HS-5 (cell line): Measurements from ENCODE around the gene AFDN.

Source experiments
- DNase-seq: peaks from one replicate; pipeline ENCODE4 v3.0.0-alpha.2; 2012; ENCODE audit warnings: low read depth

The AFDN gene

DNA sequence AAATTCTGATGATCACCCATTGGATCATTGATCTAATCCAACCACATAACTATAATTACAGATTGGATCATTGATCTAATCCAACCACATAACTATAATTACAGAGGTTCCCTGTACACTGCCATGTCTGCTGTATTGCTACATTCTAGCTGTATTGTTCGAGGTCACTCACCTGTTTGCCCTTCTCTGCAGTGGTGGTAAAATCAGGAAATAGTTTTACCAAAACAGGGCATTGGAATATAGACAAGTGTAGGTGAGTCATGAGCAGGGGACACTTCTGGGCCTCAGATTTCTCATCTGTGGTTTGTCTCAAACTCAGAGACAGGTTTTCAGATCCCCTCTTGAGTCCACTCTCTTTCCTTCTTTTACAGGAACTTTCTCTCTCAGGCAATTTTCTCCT is 9.0 kb upstream of the AFDN start:
- no peak for DNase-seq

DNA sequence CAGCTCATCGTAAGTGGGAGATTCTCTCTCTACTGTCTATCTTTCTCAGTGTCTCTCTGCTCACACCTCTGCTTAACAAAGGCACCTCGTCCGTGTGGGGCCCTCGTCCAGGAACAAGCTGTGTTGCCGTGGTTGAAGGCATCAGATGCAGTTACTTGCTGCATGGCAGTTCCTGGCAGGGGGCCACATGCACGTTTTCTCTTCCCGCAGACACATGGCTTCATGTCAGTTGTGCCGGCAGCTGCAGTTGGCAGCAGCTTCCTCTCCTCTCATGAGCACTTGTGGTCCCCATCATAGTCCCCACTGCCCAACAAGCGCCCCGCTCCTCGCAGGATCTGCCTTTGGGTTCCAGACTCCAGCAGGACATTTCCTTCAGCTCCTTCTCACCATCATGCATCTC is 7.1 kb upstream of the AFDN start:
- DNase-seq = no peak

DNA sequence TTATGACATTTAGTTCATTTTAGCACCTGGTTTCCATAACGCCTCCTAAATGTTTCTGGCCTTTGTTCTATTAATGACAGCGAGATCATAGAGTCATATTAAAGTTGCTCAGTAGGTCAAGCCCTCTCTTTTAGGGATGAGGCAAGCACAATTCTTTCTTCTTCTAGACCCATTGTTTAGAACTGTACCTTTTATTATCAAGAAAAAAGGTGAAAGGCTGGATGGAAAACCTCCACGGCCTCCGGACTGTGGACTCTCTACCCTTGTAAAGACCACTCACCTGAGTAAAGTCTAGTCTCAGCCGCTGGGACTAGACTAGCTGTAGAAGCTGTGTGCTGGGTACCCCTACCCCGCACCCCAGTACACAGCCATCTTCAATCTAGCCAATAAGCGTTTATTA is 6.0 kb upstream of the AFDN start:
- no peak for DNase-seq

DNA sequence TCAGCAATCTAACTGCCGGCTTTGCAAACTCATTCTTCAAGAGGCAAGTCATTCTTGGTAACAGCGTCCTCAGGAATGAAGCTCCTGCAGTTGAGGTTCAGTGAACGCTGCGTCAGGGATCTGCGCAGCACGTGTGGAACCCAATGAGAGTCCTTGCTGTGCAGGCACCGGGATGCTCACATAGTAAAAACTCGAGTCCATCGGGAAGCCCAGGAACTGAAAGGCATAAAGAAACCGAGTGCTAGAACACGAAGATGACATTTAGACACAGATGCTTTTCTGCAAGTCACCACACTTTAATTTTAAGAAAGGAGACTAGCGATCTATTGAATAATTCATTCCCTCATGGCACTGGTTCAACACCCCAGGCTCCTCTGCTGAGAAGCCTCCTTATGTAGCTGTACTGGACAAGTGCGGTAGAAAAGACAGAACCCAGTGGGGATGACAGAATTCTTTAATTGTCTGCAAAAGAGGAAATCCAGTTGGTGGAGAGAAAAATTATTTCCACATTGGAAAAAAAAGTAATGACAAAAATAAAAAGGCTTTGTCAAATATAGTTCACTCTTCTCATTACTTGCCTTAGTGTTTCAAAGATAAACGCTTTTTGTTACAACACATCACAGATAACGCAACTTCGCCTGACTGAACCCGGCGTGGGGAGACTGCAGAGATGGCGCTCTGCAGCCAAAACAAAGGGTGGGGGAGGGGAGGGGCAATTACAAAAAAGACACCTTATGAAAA is 1.9 kb upstream of the AFDN start:
- no peak for DNase-seq

DNA sequence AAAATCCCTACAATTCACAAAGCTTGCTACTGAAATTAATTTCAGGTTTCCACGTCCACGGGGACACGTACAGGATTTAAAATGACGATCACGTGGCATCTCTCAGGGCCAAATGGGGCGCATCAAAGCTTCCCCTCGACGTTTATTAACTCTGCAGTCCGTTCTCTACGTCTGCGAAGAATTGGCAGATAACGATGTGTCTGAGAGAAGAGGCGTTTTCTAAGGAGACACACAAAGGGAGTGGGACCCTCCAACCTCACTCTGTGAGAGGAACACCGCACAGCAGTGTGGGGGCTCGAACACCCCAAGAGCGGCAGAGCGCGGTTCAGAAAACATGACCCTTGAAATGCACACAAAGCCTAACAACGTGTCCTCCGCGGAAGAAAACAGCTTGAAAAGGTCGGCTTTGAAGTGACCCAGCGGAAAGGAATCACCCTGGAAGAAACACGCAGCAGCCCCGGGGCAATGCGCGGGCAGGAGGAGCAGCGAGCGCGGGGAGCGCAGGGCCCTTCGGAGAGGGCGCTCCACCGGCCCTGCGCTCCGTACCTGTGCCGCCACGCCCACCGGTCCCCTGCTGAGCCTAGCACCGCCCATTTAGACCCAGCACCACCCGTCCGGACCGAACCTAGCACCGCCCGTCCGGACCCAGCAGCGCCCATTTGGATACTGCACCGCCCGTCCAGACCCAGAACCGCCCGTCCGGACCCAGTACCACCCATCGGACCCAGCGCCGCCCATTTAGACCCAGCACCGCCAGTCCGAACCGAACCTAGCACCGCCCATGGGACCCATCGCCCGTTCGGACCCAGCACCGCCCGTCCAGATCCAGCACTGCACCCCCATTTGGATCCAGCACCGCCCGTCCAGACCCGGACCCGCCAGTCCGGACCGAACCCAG is 1.1 kb upstream of the AFDN start:
- no peak for DNase-seq

DNA sequence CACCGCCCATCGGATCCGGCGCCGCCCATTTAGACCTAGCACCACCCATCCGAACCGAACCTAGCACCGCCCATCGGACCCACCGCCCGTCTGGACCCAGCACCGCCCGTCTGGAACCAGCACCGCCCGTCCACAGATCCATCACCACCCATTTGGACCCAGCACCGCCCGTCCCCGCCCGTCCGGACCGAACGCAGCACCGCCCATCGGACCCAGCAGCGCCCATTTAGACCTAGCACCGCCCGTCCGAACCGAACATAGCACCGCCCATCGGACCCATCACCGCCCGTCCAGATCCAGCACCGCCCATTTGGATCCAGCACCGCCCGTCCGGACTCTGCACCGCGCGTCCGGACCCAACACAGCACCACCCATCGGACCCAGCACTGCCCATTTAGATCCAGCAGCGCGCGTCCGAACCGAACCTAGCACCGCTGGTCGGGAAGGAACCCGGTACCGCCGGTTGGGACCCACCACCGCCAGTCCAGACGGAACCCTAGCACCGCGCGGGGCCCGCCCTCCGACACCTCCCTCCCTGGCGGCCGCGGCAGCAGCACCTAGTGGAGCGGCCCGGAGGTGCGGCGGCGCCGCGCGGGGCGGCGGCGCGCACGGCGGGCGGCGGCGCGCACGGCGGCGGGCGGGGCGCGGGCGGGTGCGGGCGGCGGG is 348 bp upstream of the AFDN start:
- DNase-seq = no peak

DNA sequence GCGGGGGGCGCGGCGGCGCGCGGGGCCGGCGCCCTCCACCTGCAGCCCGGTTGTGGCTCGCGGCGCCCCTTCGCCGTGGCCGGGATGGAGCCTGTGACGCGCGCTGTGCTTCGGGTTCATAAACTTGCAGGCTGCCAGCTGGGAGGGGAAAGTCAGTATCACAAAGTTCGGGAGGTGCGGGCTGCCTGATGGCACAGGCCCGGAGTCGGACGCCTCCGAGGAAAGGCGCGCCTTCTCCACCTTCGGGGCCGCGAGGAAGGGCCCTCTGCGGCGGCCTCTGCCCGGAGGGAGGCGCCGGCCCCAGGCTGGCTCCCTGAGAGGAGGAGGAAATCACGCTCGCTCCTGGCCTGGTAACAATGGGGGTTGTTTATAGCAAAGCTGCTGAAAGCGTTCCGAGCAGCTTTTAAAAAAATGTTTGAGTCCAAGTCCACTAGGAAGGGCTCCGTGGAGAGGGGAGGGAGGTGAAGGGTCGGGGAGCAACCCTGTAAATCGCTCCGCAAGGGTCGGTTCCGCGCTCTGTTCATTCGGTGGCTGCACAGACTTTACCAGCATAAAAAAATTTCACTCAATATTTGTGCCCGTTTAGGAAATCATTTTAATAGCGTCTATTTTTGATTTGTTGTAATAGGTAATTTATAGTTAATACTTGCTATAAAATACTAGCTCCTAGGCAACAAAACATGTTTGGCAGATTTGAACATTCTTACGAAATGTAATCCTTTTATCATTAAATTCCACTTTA is 1.0 kb downstream of the AFDN start:
- DNase-seq = no peak

DNA sequence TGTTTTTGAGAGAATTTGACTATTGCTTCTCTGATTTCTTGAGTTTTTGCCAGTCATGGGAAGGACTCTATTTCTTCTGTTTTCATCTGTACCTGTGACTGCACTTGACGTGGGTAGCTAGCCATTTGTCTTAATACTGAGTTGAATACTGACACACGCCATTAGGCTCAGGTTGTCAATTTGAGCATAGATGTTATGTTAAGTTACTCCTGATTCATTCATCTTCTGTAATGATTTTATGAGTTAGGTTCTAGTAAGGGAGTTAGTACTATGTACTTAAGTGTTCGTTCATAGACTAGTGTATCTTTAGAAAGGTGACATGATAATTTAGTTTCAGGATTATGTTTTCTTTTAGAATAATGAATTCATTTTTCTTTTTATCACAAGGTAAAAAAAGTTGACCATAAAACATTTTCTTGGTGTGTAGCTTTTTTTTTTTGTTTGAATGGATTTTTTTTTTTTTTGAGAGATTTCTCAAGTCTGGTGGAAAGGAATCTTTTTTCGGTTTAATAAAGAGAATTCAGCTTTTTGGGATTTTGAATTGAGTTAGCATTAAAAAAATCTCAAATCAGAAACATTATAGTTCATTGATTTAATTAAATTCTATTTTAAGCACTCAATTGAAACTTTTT is 1.7 kb downstream of the AFDN start:
- DNase-seq = no peak

DNA sequence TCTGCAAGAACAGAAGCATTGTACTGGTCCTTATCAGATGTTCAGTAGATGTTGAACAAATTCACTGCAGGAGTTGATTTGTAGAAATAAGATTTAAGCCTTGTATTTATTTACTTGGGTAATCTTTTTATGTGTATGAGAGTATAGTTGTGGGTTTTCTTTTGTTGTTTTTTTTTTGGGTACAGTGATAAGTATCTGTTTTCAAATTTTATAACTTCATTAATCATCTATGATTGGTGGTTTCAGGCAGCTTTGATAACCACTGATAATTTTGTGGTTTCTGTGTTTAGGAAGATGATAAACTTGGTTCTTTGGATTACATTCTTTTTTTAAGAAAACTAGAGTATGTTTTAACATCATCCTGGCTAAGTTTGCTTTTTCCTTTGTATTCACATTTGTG is 2.8 kb downstream of the AFDN start:
- no peak for DNase-seq

DNA sequence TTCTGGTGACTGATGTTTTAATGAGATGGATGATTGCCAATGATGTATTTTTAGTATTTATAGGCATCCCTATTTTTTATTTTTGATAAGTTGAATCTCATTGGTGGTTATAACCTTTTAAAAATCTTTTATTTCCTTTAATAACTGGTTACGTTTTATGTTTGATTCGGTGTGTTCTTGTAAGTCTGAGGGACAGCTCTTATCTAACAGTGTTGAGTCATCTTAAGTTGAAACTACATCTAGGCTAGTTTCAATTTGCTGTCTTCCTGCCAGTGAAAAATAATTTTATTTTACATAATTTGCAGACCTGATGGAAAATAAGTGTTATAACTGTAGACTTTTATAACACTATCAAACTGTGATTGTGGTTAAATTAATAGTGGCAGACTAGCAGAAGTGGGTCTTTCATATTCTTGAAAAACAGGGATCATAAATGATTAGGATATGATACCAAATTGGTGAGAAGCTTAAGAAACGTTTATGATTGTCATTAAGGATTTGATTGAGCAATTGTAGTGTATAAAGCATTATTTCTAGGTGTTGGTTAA is 4.6 kb downstream of the AFDN start:
- DNase-seq = no peak

DNA sequence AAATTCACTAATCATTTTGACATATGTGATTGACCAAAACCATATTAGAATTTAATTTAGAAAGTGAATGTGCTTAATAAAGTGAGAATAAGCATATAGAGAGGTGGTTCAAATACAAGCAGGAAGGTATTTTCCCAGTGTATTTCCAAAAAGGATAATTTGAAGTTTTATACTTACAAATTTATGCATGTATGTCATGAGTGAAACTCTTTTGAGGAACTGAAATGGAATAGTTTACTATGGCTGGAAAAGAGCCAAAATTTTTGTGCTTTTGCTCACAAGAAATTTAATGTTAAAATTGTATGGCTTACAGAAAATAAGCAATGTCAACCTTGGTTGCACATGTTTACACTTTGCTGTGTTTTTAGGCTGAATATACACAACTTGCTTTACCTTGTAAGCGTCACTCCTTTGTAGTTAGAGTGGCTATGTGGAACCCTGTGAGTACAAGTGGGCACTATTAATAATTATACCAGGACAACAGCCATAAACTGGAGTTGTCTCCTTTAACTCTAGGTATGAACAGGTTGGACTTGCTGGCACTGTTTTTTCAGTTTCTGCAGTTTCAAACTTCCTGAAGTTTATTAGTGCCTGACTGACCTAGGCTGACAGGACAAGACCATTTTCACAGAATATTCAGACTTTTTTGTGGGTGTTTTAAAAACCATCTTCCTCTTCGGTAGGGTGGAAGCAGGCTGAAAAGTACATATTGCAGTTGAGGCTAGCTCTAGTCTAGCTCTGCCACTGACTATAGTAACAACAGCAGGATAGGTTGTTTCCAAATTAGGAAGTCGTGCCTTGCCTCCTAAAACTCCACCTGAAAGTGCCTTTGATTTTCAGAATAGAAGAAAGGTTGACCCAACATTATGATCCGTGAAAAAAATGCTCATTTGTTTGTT is 6.0 kb downstream of the AFDN start:
- DNase-seq = no peak

DNA sequence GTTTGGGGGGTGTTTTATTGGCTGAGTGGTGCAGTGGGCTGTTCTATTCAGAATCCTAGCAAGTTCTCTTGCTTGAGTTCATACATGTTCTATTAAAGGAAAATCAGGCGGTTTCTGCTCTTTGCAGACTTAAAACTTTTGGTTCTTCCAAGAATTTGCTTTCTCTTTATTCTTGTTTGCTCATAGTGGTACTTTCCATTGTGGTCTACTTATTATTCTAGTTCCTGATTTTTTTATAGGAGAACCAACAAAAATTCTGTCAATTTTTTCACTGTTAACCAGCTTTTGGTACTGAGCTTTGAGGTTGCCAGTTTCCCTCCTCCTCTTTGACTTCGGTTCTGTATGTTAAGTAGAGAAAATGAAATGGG is 6.7 kb downstream of the AFDN start:
- DNase-seq = no peak

DNA sequence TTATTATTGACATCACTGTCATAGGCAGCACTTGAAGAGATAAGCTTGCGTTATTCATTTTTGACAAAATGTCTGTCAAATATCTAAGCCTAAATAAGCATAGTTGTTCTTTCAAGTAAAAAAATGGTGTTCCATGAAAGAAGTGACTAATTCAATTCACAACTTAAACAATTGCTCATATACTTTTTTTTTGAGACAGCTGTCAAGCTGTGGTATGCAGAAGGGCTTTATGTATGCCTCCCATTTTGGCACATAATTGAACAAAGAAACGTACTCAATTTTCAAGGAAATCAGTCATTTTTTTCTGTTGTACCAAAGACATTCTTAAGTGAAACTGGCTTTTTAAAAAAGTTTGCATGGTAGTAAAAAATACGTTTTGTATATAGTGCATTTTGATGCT is 8.5 kb downstream of the AFDN start:
- DNase-seq = no peak

DNA sequence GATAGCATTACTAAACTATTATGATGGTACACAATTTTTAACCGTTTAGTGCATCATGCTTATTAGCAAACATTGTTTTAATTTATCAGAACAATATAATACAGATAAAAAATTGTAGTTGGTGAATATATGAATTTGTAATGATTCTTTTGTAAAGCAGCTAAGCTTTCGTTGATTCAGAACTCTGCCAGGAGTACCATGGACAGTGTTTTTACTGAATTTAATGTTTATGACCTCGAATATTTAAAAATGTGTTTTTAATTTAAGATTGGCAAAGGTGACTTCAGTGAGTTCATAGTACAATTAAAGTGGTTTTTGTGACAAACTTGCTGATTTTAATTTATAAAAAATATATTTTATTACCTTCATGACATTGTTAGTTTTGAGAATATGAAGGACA is 10.0 kb downstream of the AFDN start:
- DNase-seq = no peak

DNA sequence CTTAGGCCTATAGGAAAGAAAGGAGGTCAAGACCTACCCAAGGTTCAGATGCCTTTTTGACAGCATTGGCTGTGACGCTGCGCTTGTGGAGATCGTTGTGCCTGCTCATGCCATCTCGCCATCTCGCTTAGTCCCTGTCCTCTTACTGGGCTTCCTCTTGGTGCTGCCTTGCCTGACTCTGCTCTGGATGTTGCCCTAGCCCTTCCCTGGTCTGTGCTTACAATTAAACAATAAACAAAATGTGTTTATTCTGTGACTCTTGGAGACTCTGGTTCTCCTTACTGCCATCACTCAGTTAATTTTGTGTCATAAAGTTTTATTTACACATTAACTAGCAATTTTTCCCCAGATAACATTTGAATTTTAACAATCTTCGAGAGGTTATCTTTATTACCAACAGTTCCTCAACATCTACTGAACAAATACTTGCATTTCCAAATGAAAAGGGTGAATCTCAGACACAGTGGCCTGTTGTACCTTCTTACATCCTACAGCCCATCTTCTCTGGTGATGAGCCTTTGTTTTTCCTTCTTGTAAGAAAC is 11.6 kb downstream of the AFDN start:
- DNase-seq = no peak

DNA sequence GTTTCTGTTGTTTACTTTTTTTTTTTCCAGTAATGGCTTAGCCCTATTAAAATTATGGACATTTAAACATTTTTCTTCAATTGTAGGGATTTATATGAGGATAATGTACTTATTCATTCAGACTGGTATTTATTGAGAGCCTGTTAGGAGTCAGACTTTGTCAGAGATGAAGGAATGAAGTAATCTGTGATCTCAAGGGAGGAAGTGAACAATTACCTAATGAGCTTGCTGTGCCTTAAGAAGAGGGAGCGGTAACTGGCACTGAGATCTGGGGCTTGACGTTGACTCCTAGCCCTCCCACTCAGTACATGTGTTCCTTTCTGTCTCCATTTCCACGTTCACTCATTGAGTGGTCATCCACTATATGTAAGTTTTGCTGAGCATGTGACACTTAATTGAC is 12.6 kb downstream of the AFDN start:
- no peak for DNase-seq

DNA sequence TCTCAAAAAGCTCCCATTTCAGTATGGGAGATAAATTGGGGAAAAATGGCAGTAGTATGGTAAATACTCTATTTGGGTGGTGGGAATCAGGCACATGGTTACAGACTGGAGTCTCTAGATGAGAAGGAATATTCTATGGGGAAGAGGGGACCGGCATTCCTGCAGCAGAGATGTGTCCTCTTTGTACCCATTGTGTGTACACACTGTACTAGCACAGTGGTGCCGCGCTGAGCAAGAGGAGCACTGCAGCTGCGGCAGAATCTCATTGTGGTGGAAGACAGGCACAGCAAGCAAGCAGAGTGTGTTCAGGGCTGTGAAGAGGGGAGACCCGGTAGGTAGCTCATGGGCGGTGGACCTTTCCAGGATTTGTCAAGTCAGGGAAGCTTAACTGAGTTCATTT is 13.0 kb downstream of the AFDN start:
- no peak for DNase-seq

DNA sequence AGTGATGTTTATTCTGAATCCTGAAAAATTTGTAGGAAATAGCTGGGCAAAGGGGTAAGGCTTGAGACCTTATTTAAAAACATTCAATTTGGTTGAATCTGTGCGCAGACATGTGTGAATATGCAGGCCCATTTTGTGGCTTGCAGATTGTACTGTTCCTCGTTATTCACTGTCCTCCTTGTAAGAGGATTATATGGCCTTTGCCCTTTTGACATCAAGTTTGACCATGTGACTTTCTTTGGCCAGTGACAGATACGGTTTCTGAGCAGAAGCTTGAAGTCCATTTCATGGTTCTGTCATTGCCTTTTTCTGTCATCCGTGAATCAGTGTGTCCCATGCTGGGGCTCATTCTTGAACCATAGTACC is 13.4 kb downstream of the AFDN start:
- DNase-seq = no peak

DNA sequence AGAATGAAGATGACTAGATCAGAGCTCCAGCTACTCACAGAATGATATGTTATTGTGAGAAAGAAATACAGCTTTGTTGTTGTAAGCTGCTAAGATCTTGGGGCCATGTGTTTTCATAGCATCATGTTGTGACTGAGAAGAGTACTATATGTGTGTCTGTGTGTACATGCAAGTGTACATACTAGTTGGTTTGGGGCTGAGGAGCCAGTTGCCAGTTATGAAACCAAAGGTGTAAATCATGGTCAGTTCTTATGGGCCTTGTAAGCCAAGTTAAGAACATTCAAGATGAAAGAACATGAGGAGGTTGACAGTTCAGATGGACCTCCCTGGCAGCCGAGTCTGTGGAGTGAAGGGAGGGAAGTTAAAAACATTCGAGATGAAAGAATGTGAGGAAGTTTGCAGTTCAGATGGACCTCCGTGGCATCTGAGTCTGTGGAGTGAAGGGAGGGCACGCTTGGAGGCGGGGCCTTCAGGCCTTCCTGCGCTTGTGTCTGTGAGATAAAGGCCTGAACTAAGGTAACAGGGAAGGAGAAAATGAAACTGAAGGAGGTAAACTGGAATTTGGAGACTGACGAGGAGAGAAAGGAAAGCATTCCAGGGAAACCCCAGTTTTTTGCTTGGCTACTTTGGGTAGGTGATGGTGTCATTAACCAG is 13.9 kb downstream of the AFDN start:
- DNase-seq = no peak

DNA sequence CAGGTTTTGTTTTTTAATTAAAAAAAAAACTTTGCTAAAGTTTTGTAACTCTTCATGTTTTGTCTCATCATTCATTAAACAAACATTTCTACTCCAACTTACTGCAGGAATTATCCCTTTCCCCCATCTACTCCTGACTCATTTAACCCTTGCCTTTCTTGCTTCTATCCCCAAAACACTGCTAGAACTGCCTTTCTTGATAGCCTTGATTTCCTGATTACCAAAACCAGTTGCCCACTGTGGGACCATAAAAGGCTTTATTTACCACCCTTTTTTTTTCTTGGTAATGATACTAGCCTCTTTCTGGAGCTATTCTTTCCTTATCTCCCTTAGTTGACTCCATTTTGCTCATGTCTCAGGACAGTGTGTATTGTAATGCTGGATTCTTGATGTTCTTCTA is 15.3 kb downstream of the AFDN start:
- DNase-seq = no peak
